HPDE6-E6E7 (cell line): Measurements from ENCODE around the gene FAR1.

Experiments used
- DNase-seq: peaks from one replicate; pipeline ENCODE4 v3.0.0; 2011; ENCODE audit warnings: missing footprints; ENCODE audit errors: extremely low spot score

The FAR1 gene

DNA sequence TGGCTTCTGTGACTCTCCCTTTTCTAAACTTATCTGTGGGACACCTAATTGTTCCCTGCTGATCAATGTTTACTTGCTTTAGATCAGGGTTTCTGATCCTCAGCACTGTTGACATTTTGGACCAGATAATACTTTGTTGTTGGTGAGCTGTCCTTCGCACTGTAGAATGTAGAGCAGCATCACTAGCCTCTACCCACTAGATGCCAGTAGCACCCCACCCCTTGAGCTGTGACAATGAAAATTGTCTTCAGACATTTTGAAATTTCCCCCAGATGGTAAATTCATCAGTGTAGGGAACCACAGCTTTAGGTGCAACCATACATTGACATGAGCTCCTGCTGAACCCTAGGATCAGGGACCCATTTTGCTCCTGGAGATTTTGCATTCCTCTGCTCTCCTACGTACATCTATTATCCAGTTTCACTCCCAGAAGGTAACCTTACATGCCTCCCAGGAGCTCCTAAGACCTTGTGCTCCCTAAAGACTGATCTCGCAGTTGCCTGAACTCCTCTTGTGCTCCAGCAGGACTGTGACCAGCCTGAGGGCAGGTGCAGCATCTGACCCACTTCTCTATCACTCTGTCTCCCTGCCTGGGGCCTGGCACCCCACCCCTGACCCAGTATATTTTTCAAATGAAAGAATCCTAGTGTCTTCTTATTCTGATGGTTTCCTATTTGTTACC lies 107.8 kb downstream of the FAR1 start:
- DNase-seq: no peak

DNA sequence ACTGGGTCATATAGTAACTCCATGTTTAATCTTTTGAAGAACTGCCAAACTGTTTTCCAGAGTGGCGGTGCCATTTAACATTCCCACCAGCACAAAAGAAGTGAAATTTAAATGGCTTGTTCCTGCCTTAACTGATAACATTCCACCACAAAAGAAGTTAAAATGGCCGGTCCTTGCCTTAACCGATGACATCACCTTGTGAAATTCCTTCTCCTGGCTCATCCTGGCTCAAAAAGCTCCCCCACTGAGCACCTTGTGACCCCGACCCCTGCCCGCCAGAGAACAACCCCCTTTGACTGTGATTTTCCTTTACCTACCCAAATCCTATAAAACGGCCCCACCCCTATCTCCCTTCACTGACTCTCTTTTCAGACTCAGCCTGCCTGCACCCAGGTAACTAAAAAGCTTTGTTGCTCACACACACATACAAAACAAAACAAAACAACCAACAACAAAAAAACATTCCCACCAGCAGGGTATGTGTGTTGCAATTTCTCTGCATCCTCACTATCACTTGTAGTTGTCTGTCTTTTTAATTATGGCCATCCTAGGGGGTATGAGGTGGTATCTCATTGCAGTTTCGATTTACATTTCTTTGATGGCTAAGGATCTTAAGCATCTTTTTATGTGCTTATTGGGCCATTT lies 109.0 kb downstream of the FAR1 start:
- DNase-seq: no peak

- DNase-seq: no peak
Measured at GRCh38 chr11:13778345-13778744, 109.9 kb downstream of the FAR1 start.

GRCh38 chr11:13781153-13781552 lies 112.7 kb downstream of the FAR1 start:
- no peak for DNase-seq
